HG02763 (cell line): Measurements from ENCODE around the gene DOCK8.
"Not testable (repeated sequence)": the region's sequence is repeated elsewhere in the genome, so short reads cannot be mapped to it uniquely, and the experiment has no call there.

Source experiments
- ATAC-seq: cut with Tn5 transposase; IDR thresholded peaks from one replicate; pipeline ENCODE4 v1.9.1; 2021; ENCODE audit warnings: mild to moderate bottlenecking, moderate library complexity; ENCODE audit not compliant: unreplicated experiment

The DOCK8 gene

GRCh38 chr9:404234-404633 is 189.6 kb downstream of the DOCK8 start:
- no peak for ATAC-seq

GRCh38 chr9:405341-405740 is 190.7 kb downstream of the DOCK8 start:
- ATAC-seq, result no peak

GRCh38 chr9:406886-407654 is 192.4 kb downstream of the DOCK8 start:
- ATAC-seq, result no peak

- ATAC-seq, result not testable (repeated sequence)
Measured at GRCh38 chr9:409655-410054, 195.0 kb downstream of the DOCK8 start.

GRCh38 chr9:414595-414994 is 199.9 kb downstream of the DOCK8 start:
- no peak for ATAC-seq

GRCh38 chr9:419571-420171 is 205.0 kb downstream of the DOCK8 start:
- no peak for ATAC-seq

GRCh38 chr9:421896-422295 is 207.2 kb downstream of the DOCK8 start:
- ATAC-seq, result no peak

- no peak for ATAC-seq
Measured at GRCh38 chr9:426264-426663, 211.6 kb downstream of the DOCK8 start.

- no peak for ATAC-seq
Measured at GRCh38 chr9:426976-427375, 212.3 kb downstream of the DOCK8 start.

GRCh38 chr9:431701-432100 is 217.0 kb downstream of the DOCK8 start:
- no peak for ATAC-seq

GRCh38 chr9:436482-436881 is 221.8 kb downstream of the DOCK8 start:
- no peak for ATAC-seq

- no peak for ATAC-seq
Measured at GRCh38 chr9:437066-437465, 222.4 kb downstream of the DOCK8 start.

GRCh38 chr9:437574-438001 is 222.9 kb downstream of the DOCK8 start:
- no peak for ATAC-seq

GRCh38 chr9:438066-438465 is 223.4 kb downstream of the DOCK8 start:
- no peak for ATAC-seq

GRCh38 chr9:438961-439768 is 224.5 kb downstream of the DOCK8 start:
- no peak for ATAC-seq

- ATAC-seq, result no peak
Measured at GRCh38 chr9:441126-441525, 226.5 kb downstream of the DOCK8 start.

GRCh38 chr9:444528-444927 is 229.9 kb downstream of the DOCK8 start:
- no peak for ATAC-seq

GRCh38 chr9:445033-445432 is 230.4 kb downstream of the DOCK8 start:
- no peak for ATAC-seq

- no peak for ATAC-seq
Measured at GRCh38 chr9:446074-446699, 231.5 kb downstream of the DOCK8 start.

- ATAC-seq, result no peak
Measured at GRCh38 chr9:447230-448025, 232.8 kb downstream of the DOCK8 start.

GRCh38 chr9:450057-450456 is 235.4 kb downstream of the DOCK8 start:
- ATAC-seq, result no peak
